GM13976 (cell line): ENCODE results near the gene CRIM1.

Experiments
- DNase-seq: peaks from one replicate; pipeline ENCODE4 v3.0.0; 2012; ENCODE audit warnings: low spot score
- CTCF ChIP-seq: IDR thresholded peaks from 2 replicates; pipeline ENCODE4 v1.5.1; 2012; ENCODE audit warnings: borderline replicate concordance, mild to moderate bottlenecking; ENCODE audit not compliant: insufficient read depth; ENCODE audit errors: extremely low read depth, missing control alignments, control extremely low read depth
- in situ Hi-C: fragments of 300-500 bp; cut with MboI; formaldehyde crosslinking; loops from one replicate; pipeline ENCODE4 v1.12.0; 2022; ENCODE audit warnings: low sequenced_read_pairs, mixed read lengths, inconsistent platforms; ENCODE audit not compliant: unreplicated experiment

CRIM1 gene

GRCh38 chr2:36370281-36370680 lies 14.7 kb downstream of the CRIM1 start:
- no peak for TF ChIP-seq CTCF
- no peak for DNase-seq
- in situ Hi-C loops: no loop called here

GRCh38 chr2:36371070-36371874 lies 15.7 kb downstream of the CRIM1 start:
- no peak for DNase-seq
- no peak for TF ChIP-seq CTCF
- in situ Hi-C loops: no loop called here

- no peak for DNase-seq
- no peak for TF ChIP-seq CTCF
- in situ Hi-C loops: no loop called here
Observed at GRCh38 chr2:36371928-36372391, 16.4 kb downstream of the CRIM1 start.

- in situ Hi-C loops: no loop called here
- DNase-seq: no peak
- TF ChIP-seq CTCF: no peak
Observed at GRCh38 chr2:36373149-36373926, 17.8 kb downstream of the CRIM1 start.

GRCh38 chr2:36374585-36374984 lies 19.0 kb downstream of the CRIM1 start:
- TF ChIP-seq CTCF: no peak
- no peak for DNase-seq
- in situ Hi-C loops: no loop called here

GRCh38 chr2:36376319-36376765 lies 20.8 kb downstream of the CRIM1 start:
- in situ Hi-C loops: no loop called here
- TF ChIP-seq CTCF: no peak
- DNase-seq: no peak
